NCI-H146 (cell line): ENCODE data around the gene OR6N1.

Source experiments
- DNase-seq: peaks from one replicate; lab custom pipeline; 2025; lab: John Stamatoyannopoulos, UW

The OR6N1 gene

DNA sequence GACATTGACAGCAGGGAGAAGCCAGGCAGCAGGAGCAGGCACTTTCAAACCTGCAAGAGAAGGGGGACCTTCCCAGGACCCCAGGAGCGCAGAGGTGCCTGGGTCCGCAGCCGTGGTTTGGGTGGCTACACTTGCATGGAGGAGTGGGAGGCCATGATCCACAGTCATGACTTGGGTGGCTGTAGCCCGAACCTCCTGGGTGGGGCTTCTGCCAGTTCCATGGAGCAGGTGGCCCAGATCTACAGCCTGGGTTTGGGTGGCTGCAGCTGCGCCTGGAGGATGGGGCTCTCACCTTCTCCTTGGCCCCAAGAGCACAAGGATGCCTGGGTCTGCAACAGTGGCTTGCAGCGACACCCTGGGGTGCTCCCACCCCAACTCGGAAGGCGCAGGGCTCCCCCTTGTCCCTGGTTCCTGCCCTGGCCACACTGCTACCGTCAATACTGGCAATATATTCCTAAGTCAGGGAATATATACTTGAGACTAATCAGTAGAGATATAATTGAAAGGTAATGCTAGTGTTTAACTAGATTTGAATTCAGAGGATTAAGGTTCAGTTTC, 19.8 kb downstream of the OR6N1 start:
- no peak for DNase-seq

DNA sequence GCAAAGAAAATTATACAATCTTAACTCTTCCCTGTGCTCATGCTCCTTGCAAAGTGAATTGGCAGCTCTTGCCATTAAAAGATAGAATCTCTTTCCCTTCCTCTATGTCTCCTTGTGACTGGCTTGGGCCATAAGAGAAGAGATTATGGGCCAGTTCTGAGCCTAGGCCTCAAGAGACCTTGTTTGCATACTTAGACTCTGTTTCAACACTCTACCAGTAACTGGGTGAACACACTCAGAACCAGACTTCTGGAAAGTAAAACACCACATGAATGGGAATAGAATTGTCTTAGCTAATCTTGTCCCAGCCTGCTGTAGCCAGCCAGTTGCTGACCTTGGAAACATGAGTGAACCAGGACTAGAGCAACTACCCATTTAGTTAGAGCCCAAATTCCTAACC, 36.1 kb downstream of the OR6N1 start:
- no peak for DNase-seq

DNA sequence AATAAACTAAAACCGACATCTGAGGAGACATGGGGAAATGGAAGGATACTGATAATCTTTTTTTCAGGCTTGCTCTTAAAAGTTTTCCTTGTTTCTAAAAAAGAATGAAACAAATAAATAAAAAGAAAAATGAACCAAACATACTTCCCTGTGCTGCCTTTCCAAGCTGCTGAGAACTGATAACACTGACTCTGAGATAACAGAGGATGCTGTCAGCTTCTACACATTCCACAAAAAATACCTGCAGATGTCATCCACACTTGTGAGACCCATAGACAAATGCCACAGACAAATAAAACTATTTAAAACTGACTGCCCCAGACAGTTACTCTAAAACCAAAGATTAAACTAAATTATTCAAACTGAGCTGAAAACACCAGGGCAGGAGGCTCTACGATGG, 39.5 kb downstream of the OR6N1 start:
- DNase-seq: no peak

DNA sequence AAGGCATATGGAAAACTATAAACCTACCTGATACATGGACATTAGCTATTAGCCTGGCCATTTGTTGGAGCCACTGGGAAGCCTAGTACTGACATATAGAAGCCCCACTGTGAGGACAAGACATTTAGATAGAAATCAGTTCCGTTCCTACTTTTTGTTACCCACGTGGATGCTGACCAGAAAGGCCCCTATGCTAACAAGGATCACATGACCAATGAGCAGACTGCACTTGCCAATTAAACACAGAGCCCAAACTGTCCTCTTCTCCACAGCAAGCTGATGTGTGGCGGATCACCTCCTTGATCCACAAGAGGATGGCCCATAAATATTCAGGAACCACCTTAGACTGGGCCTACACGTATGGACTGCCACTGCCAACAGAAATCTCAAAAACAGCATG, 40.3 kb downstream of the OR6N1 start:
- no peak for DNase-seq

DNA sequence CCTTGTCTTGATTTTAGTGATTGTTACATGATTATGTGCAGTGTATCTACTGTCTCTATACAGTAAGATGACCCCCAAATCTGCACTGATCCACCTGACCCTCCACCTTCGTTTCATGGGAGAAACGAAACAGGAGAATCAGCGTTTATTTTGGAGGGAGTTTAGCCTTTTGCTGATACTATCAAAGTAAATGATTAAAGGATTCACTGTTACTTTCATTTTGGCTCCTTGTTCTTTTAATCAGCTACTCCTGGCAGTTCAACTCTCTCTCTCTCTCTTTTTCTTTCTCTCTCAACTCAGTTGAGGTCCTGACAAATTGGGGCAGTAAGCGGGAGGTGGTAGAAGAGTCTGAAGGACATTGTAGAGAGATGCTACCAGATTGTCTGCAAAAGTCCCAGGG, 41.5 kb downstream of the OR6N1 start:
- DNase-seq: no peak

DNA sequence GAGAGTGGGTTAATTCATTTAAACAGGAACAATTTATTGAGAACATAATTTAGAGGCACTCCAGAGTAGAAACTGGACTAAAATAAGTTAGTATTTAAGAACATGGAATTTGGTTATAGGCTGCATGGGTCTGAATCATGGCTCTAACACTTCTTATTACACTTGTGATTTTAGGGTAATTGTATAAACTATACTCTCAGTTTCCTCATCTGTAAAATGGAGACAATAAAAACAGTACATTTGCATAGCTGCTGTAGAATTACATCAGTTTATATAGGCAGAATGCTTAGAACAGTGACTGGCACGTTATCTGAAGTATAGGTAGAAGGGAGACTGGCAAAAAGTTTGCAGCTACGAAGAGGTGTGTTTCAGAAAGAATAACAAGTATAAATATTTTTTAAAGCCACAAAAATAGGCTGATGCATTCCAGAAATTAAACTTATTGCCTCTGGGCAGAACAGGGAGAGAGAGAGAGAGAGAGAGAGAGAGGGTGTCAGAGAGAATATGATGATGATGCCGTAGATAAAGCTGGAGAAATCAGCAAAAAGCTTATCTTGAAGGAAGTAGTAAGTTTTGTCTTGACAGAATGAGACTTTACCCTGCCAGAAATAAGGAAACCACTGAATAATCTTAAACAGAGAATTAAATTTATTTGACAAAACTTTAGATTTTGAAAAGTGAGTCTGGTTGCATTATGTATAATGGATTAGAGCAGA, 43.3 kb downstream of the OR6N1 start:
- no peak for DNase-seq

DNA sequence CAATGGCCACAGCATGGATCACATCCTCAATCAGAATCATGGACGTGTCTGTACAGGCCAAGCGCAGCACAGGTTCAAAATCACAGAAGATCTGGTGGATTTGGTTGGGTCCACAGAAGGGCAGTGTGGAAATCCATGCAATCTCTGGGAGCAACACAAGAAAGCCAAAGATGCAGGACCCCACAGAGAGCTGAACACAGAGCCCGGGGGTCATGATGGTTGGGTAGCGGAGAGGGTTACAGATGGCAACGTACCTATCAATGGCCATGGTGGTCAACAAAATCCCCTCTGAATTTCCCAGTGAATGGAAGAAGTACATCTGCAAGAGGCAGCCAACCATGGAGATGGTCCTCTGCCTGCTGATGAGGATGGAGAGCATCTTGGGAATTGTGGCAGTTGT, 47.6 kb downstream of the OR6N1 start:
- no peak for DNase-seq

DNA sequence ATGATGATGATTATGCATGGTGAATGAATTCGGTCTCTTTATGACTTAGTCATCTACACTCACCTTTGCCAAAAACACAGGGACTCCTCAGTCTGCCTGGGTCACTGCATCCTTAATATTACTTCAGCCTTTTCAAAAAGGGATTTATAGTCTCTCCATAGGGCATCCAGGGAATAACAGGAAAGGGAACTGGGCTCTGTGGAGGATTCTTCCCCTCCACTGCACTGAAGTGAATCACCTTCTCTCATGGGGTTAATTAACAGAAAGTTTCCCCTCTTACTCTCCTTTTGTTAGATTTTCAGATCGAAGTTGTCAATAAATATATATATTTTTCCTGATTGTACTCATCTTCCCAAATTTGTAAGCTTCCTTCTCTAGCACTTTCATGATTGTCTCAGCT, 51.4 kb downstream of the OR6N1 start, which contains the start of gene OR6K3:
TSS of gene OR6K3 (minus strand) at position 101 of the 400 bp plus-strand sequence. CDS start 2,605 bp downstream, outside the sequence.
- DNase-seq: no peak

DNA sequence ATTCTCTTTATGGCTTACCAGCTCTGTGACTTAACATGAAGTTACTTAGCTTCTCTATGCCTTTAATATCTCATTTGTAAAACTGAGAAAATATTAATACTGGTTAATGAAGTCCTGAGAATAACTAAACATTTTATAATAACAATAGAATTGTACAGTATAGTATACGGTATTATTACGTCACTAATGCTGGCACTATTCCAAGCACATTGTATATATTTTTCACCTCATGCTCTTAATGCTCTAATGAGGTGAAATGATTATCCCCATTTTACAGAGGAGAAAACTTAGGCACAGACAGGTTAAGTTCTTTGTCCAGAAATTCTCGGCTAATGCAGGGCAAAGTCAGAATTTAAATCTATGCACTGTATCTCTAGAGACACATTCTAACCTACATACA, 52.3 kb downstream of the OR6N1 start:
- no peak for DNase-seq

DNA sequence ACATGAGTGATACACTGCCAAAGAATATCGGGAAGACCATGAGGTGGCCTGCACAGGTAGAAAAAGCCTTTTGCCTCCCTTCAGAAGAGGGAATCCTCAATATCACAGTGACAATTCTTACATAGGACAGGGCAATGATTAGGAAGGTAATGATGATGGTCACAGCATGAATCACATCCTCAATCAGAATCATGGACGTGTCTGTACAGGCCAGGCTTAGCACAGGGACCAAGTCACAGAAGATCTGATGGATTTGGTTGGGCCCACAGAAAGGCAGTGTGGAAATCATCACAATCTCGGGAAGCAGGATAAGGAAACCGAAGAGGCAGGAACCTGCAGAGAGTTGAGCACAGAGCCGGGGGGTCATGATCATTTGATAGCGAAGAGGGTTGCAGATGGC, 54.7 kb downstream of the OR6N1 start:
- DNase-seq: no peak

DNA sequence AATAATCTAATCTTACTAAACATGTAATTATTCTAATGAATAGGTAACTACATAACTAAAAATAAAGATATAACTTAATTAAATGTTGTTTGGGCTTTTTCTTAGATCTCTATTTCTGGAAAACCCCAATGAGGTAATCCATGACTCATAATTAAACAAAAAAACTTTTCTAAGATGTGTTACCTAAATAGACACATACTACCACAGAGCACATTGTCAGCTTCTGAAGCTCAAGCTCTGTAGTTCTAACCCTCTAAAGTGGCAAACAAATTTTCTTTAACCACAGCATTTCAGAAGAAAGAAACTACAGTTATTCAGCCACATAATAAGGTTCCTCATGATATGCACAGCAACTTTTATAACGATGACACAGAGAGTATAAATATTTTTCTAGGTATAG, 55.7 kb downstream of the OR6N1 start:
- DNase-seq: no peak

DNA sequence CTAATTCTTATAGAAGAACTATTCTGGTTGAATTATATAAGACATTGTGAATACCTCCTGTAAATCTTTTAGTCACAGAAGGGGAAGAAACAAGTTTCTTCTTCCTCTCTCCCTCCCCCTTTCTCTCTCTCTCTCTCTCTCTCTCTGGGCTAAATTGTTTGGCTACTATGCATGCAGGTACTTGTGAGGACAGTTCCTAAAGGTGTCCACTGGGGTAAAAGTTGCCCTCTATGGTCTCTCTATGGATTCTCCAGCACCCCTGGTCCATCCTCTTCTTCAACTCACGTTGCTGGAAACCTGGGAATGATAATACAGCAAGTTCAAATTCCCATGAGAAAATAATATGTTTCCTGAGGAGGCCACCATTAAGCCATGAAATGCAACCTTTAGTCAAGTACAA, 57.2 kb downstream of the OR6N1 start:
- DNase-seq: no peak
